A673 (cell line): ENCODE measurements around the gene NSG2.

ENCODE experiments used
- EZH2 ChIP-seq: fragments of 200-600 bp; sonication (generic); IDR thresholded peaks from 2 replicates; pipeline ENCODE4 v1.6.1; 2017; ENCODE audit warnings: borderline replicate concordance, low read depth, mild to moderate bottlenecking, mixed read lengths, antibody characterized with exemption, low read length; ENCODE audit not compliant: poor library complexity, severe bottlenecking
- TF ChIP-seq, protein P1 (sequence below): fragments of 300-800, 200-600 bp; sonication (generic); conservative IDR thresholded peaks from 2 replicates; pipeline ENCODE4 v1.5.1; 2017; ENCODE audit warnings: low read depth, mild to moderate bottlenecking, antibody characterized with exemption, low read length, moderate library complexity, mixed read lengths

DNA sequence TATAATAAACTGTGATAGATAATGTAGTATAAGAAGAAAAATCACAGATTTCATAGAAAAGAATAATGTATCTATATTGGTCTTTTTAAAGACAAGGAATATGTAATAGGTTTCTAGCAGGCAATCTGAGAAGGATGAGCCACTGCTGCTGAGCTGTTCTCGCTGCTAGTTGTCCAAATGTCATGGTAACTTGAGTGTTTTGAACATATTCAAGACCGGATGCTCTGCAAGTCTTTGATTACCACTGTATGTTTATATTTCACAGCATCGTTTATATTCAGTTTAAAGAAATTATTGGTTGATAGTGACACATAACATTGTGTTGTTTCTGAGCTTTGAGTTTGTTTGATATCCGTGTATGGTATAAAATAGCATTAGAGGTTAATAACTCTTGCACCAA is 47.0 kb upstream of the NSG2 start:
- TF ChIP-seq, protein P1, sequence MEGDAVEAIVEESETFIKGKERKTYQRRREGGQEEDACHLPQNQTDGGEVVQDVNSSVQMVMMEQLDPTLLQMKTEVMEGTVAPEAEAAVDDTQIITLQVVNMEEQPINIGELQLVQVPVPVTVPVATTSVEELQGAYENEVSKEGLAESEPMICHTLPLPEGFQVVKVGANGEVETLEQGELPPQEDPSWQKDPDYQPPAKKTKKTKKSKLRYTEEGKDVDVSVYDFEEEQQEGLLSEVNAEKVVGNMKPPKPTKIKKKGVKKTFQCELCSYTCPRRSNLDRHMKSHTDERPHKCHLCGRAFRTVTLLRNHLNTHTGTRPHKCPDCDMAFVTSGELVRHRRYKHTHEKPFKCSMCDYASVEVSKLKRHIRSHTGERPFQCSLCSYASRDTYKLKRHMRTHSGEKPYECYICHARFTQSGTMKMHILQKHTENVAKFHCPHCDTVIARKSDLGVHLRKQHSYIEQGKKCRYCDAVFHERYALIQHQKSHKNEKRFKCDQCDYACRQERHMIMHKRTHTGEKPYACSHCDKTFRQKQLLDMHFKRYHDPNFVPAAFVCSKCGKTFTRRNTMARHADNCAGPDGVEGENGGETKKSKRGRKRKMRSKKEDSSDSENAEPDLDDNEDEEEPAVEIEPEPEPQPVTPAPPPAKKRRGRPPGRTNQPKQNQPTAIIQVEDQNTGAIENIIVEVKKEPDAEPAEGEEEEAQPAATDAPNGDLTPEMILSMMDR = no peak
- no peak for TF ChIP-seq EZH2
